Lower lobe of right lung (tissue), 2 donors: ENCODE measurements around the gene LRRC61. TPM values are rescaled to one million over a fixed set of nuclear protein-coding genes. Genes with fewer than 3 reads are reported as not detected.
A peak's percentile ranks its signal among the peaks of the same experiment; 100 is the strongest.
"Not testable (repeated sequence)": the region's sequence is repeated elsewhere in the genome, so short reads cannot be mapped to it uniquely, and the experiment has no call there.

Source experiments
- ATAC-seq, 2 donors: fragments of 200-7000 bp; cut with Tn5 transposase; one replicate each; pipeline ENCODE4 v1.9.1; 2020 to 2022; ENCODE audit warnings: mild to moderate bottlenecking in 2 of 2, moderate library complexity in 2 of 2
- DNase-seq: peaks from one replicate; pipeline ENCODE4 v3.0.0-alpha.2; 2020
- H3K27ac ChIP-seq: fragments of 200-600 bp; one replicate; pipeline ENCODE4 v1.8.0; 2022
- H3K27me3 ChIP-seq: fragments of 200-600 bp; one replicate; pipeline ENCODE4 v1.8.0; 2022; ENCODE audit warnings: low read depth
- H3K36me3 ChIP-seq: fragments of 200-600 bp; one replicate; pipeline ENCODE4 v1.8.0; 2022; ENCODE audit warnings: mild to moderate bottlenecking
- H3K4me1 ChIP-seq: fragments of 200-600 bp; one replicate; pipeline ENCODE4 v1.8.0; 2022
- H3K4me3 ChIP-seq: fragments of 200-600 bp; one replicate; pipeline ENCODE4 v1.8.0; 2022; ENCODE audit warnings: mild to moderate bottlenecking
- H3K9me3 ChIP-seq: fragments of 200-600 bp; one replicate; pipeline ENCODE4 v1.8.0; 2022
- intact Hi-C: fragments of 100-400 bp; cut with DNase I; formaldehyde crosslinking; loops from one replicate; pipeline ENCODE4 v1.11.0; 2022
- total RNA-seq: library from RNA; stranded (reverse); fragmentation: NEBNext Ultra II Directional; extraction: Animal tissue kit (Norgen Biotek cat#: 25700); gene quantifications from one replicate; pipeline ENCODE4 v1.2.1, GENCODE V29; 2021
- TF ChIP-seq, protein P1 (sequence below): fragments of 200-600 bp; IDR thresholded peaks from one replicate; pipeline ENCODE4 v1.8.0; 2022; ENCODE audit warnings: antibody characterized with exemption, mild to moderate bottlenecking
- donor health status: DM: no; HTN: yes; CAD: no; lungs with severe emphysema.

The LRRC61 gene
- total RNA-seq, 1 donor from 2014 or later = 16.2 TPM

DNA sequence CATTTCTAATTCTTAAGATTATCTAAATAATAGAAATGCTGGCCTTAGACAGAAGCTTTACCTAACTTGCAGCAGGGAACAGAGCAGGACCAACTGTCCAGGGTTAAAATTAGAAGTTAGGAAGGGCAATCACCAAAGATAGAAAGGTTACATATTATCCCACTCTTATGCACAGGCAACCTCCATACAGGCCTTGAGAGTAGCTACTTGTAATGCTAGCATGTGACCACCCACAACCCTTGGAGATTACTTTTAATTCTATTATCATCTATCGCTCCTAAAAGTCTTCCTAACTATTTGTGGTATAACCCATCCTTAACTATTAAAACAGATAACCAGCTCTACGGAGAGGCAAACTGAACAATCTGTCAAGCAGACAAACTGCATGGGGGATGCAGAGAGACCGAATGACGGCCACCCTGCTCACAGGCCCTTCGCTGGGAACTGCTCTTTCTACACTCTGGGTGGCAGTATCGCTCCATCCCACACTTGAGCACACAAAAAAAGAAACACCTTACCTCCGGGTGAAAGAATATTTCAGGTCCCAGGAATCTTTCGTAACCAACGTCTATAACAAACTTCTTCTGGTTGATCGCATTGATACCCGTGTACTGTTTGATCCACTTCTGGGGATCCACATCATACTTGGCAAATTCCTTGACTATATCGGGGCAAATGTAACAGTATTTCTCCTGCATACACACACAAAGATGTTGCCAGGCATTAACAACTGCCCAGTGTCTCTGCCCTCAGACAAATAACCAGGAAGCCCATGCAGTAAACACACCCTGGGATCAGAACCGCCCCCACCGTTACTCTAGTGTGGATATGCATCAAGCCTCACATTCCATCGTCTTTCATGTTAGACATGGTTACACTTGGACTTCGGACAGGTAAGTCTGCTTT is 37.1 kb upstream of the LRRC61 start:
- H3K4me1 ChIP-seq, H3K9me3 ChIP-seq, DNase-seq, H3K4me3 ChIP-seq, H3K36me3 ChIP-seq, intact Hi-C loops, H3K27me3 ChIP-seq, H3K27ac ChIP-seq: not testable (repeated sequence)
- TF ChIP-seq, protein P1, sequence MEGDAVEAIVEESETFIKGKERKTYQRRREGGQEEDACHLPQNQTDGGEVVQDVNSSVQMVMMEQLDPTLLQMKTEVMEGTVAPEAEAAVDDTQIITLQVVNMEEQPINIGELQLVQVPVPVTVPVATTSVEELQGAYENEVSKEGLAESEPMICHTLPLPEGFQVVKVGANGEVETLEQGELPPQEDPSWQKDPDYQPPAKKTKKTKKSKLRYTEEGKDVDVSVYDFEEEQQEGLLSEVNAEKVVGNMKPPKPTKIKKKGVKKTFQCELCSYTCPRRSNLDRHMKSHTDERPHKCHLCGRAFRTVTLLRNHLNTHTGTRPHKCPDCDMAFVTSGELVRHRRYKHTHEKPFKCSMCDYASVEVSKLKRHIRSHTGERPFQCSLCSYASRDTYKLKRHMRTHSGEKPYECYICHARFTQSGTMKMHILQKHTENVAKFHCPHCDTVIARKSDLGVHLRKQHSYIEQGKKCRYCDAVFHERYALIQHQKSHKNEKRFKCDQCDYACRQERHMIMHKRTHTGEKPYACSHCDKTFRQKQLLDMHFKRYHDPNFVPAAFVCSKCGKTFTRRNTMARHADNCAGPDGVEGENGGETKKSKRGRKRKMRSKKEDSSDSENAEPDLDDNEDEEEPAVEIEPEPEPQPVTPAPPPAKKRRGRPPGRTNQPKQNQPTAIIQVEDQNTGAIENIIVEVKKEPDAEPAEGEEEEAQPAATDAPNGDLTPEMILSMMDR = peak; percentile 60
- peak; percentile 89 to 92 for ATAC-seq

DNA sequence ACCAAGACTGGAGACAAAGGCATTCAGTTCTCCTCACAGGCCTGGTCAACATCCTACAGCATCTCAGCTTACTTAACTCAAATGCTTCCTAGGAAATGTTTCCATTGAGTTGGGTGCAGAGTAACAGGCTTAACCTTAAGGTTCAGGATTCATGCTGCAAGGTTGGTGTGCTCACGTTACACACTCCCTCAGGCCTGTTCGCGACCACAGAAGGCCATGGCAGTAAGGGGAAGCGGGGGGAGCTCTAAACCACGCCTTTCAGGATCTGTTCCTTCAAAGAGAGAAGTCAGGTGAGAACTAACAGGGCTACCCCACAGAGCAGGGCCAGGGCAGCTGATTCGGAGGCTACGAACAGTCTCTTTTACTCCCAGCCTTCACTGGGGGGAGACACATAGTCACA is 35.3 kb upstream of the LRRC61 start:
- H3K27me3 ChIP-seq, intact Hi-C loops, H3K4me3 ChIP-seq, DNase-seq, H3K9me3 ChIP-seq, H3K36me3 ChIP-seq, H3K4me1 ChIP-seq, H3K27ac ChIP-seq, ATAC-seq: not testable (repeated sequence)

DNA sequence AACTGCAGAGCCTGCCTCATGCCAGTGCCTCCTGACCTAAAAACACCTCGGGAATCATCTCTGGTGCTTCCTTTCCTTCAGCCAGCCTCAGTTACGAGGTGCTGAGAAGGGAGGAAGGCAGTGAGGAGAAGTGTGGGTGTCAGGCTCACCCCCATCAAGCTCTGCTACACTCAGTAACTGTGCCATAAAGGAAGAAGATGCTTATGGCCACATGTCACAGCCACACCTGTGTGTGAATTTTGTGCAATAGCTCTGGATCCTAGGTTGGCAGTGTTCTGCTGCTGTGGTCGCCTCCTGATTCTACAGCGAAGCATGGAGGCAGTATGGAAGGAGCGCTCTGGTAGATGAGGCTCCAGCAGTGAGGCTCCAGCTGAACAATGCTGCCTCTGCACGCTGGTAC is 34.3 kb upstream of the LRRC61 start:
- H3K4me1 ChIP-seq, H3K27ac ChIP-seq, ATAC-seq, H3K9me3 ChIP-seq, DNase-seq, intact Hi-C loops, H3K4me3 ChIP-seq, H3K36me3 ChIP-seq, H3K27me3 ChIP-seq: not testable (repeated sequence)

DNA sequence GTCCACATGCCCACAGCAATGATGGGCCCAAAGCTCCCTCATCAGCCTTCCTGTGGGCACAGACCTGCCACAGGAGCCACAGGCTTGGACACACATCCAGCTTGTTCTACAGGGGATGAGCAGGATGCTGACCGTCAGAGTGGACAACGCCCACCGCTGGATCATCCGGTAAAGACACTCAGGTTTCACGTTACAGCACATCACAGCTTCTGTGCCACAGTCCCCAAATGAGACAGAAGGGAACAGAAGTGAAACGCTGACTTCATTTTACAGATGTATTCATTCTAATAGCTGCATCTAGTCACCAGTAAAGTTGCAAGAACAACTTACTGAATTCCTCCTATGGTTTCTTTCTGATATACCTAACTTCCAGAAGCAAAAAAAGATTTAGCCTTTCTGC is 32.8 kb upstream of the LRRC61 start:
- DNase-seq, H3K9me3 ChIP-seq, ATAC-seq, H3K4me1 ChIP-seq, H3K4me3 ChIP-seq, H3K36me3 ChIP-seq, H3K27me3 ChIP-seq, intact Hi-C loops, H3K27ac ChIP-seq: not testable (repeated sequence)

DNA sequence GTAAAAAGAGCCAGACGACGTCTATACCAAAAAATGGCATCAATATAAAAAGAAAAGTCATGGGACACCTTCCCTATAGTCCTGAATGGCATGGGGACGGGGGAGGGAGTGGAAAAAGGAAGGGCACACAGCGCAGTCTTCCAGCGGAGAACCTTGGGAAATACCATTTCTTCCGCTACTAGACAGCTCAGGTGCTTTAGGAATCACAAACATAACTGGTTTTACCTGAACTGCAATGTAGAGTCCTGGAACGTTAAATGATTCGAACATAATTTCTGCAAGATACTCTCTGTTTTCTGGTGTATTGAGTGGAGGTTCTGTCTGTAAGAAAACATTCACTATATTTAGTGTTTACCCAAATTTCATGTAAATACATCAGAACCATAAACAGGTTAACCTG is 28.1 kb upstream of the LRRC61 start:
- H3K27ac ChIP-seq, DNase-seq, H3K4me1 ChIP-seq, H3K4me3 ChIP-seq, intact Hi-C loops, H3K27me3 ChIP-seq, H3K9me3 ChIP-seq, H3K36me3 ChIP-seq: not testable (repeated sequence)
- peak; percentile 71 to 89 for ATAC-seq

DNA sequence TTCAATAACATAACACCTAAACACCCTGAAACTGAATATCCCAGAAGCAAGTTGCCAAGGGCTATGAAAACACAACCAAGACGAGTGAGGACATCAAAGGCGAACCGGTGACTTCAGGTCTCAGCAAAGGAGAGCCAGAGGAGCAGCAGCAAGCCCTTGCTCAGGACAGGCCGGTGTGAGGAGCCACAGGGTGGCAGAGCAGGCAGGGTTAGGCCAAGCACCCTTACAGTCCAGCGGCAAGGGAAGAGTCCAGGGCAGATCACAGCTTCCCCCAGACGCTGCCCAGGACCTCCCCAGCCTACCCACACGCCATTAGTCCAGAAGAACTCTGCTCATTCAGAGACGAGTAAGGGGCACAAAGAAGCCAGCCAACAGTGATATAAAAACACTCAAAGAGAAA is 27.5 kb upstream of the LRRC61 start:
- H3K4me1 ChIP-seq, H3K27ac ChIP-seq, H3K9me3 ChIP-seq, H3K4me3 ChIP-seq, H3K27me3 ChIP-seq, DNase-seq, intact Hi-C loops, H3K36me3 ChIP-seq: not testable (repeated sequence)
- peak; percentile 85 to 93 for ATAC-seq

DNA sequence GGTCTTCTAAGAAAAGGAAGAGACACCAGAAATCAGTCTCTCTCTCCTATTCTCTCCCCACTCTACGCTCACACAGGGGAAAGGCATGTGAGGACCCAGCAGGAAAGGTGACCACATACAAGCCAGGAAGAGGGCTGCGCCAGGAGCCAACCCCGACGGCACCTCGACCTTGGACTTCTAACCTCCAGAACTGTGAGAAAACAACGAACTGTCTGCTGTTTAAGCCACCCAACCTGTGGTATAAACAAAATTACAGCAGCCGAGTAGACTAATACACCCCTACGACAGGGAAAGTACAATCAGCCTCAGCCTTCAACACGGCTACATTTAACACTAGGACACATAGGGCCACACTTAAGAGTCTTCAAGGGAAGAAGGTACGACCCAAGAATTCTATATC is 26.4 kb upstream of the LRRC61 start:
- ATAC-seq, H3K4me3 ChIP-seq, H3K36me3 ChIP-seq, H3K4me1 ChIP-seq, H3K27ac ChIP-seq, intact Hi-C loops, DNase-seq, H3K27me3 ChIP-seq, H3K9me3 ChIP-seq: not testable (repeated sequence)

DNA sequence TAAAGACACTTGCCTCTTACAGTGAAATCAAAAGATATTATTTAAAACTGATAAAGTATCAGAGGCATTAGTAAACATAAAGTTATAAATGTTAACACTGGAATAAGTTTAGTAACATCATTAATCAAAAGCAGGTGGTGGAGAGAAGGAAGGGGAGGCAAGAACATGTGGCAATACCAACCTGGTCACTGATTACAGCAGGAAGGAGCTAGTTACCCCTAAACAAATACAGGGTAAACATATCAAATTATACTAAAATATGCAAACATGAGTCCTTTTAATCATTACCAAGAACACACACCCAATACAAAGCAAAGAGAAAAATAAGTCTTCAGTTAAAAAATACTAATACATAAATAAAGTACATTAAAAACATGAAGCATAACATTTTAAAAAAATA is 25.2 kb upstream of the LRRC61 start:
- ATAC-seq, intact Hi-C loops, H3K27me3 ChIP-seq, DNase-seq, H3K4me1 ChIP-seq, H3K27ac ChIP-seq, H3K4me3 ChIP-seq, H3K9me3 ChIP-seq, H3K36me3 ChIP-seq: not testable (repeated sequence)

DNA sequence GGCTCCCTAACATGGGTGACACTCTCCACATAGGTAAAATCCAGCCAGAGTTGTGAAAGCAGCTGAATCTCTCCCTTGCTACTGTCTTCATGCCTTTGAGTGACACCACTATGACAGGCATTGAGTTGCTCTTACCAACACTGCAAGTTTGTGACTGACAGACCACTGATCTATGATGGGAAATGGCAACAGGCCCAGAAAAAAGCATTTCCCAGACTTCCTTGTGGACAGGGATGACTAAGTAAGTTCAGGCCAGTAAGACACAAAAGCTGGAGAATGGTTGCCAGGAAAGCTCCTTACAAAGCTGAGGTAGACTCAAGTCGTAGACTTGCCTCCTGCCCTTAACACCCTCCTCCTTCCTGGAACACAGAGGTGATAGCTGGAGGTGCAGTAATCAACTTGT is 20.2 kb upstream of the LRRC61 start:
- H3K9me3 ChIP-seq, H3K36me3 ChIP-seq, H3K27ac ChIP-seq, intact Hi-C loops, H3K4me1 ChIP-seq, DNase-seq, H3K27me3 ChIP-seq, H3K4me3 ChIP-seq: not testable (repeated sequence)
- peak in 1 of 2 donors; percentile 22 for ATAC-seq

DNA sequence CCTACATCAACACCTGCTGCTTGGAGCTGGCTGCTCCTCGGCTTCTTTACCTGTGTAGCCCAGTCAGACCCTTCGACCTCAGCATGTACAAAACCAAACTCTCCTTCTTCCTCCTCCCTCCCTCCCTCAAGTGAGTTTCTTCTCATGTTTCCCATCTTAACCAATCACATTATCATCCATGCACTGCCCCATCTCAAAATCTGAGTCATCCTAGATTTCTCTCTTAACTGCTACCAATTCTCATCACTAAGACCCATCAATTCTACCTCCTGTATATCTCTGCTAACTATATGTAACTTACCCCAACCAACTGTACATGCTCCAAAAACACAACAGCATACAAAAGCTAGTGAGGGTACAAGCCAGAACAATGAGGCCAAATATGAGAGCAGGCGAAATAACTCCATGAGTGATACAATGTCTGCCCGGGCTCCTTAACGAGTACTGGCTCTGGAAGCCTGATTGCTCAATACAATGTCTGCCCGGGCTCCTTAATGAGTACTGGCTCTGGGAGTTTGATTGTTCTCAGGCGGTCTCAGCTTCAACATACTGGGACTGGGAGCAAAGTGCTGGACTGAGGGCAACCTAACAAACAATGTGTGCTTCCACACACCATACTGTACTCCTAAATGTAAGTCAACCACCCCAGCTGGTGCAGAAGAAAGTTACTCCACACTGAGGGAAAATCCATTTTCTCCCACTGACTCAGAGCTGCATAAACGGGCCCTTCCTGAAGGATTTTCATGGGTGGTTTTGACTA is 18.5 kb upstream of the LRRC61 start:
- H3K36me3 ChIP-seq, H3K9me3 ChIP-seq, intact Hi-C loops, DNase-seq, H3K27me3 ChIP-seq, H3K4me3 ChIP-seq, H3K4me1 ChIP-seq, H3K27ac ChIP-seq: not testable (repeated sequence)
- peak; percentile 80 to 83 for ATAC-seq

DNA sequence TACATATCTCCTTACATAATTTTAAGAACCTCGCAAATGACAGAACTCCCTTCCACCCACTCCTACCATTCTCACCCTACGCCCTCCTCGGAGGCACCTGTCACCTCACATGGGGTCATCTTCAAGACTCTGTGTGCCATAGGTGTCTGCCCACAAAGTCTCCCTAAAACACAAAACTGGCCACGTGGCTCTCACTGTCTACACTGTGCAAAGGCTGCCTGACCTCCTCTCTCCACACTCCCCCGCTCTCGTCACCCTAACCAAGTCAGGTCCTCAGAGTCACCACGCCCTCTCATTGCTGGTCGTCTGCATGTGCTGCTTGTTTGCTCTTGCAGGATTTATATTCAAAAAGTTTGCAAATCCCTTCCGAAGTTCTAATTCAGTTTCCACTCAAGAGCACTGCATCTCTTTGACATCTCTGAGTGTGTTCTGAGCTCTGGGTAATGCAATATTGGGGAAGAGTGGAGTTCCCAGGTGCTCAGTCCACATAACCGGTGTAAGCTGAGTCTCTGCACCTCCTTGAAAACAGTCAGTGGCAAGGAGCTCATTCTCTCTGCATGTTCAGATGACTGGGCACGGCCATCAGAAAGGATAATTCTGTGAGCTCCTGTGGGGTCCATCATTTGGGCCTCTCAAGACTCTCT is 17.8 kb upstream of the LRRC61 start:
- DNase-seq = not testable (repeated sequence)
- peak; percentile 42 to 54 for ATAC-seq

DNA sequence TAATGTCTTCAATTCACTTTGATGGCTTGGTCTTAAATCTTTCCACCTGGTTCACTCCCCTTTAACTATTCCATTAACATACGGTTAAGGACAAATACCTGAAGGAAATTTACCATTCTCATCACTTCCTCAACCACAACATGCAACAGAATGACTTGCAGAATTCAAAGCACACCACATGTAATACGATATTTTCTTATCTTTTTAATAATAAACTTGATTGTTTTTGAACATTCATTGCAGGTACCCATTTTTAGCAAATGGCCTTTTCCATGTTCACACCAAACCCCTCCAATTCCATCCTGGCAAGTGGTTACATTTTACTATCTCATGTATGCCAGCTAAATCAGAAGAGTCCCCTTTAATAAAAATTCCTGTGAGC is 17.3 kb upstream of the LRRC61 start:
- H3K9me3 ChIP-seq, DNase-seq, H3K4me1 ChIP-seq, H3K4me3 ChIP-seq, intact Hi-C loops, H3K27ac ChIP-seq, ATAC-seq, H3K27me3 ChIP-seq, H3K36me3 ChIP-seq: not testable (repeated sequence)

More for the DNA sequence above, 17.8 kb upstream of the LRRC61 start:
- intact Hi-C loops, H3K27ac ChIP-seq, H3K4me3 ChIP-seq, H3K4me1 ChIP-seq, H3K9me3 ChIP-seq, H3K36me3 ChIP-seq, H3K27me3 ChIP-seq: not testable (repeated sequence)
